ENCODE data around the gene UBE2J2. TPM values are rescaled to one million over a fixed set of nuclear protein-coding genes. Genes with fewer than 3 reads are reported as not detected.
A peak's percentile ranks its signal among the peaks of the same experiment; 100 is the strongest.

UBE2J2 gene
- total and polyA plus RNA-seq, 2 of the 13 experiments (the other 11 are each of a cell fraction or from before 2014, with no cell fraction given), result 25.4 to 29.4 TPM

GRCh38 chr1:1305300-1306069 lies 31.8 kb upstream of the UBE2J2 start (continued):
- TF ChIP-seq ZNF691 (CRISPR knock-in tag; IDR thresholded peaks at IDR 0.05; ENCODE audit: borderline replicate concordance, low read depth) (no peak), THAP8 (CRISPR knock-in tag; IDR thresholded peaks at IDR 0.05; ENCODE audit: borderline replicate concordance) (no peak), KDM3A (CRISPR knock-in tag; IDR thresholded peaks at IDR 0.05; ENCODE audit: low read depth) (no peak), NONO (IDR thresholded peaks at IDR 0.05) (no peak), NONO (CRISPR knock-in tag; conservative IDR thresholded peaks at IDR 0.05) (peak; percentile 57; the same call in 1 of the 2 replicates), KMT2A (CRISPR knock-in tag; IDR thresholded peaks at IDR 0.05) (no peak), ZNF883 (CRISPR knock-in tag; IDR thresholded peaks at IDR 0.05; ENCODE audit: not compliant biosample characterization) (peak; percentile 25), ZBTB37 (CRISPR knock-in tag; IDR thresholded peaks at IDR 0.05) (no peak), TMF1 (CRISPR knock-in tag; IDR thresholded peaks at IDR 0.05; ENCODE audit: low read depth) (no peak), ZNF672 (CRISPR knock-in tag; IDR thresholded peaks at IDR 0.05) (no peak), ATAD3A (CRISPR knock-in tag; IDR thresholded peaks at IDR 0.05) (no peak), KLF11 (CRISPR knock-in tag; IDR thresholded peaks at IDR 0.05) (no peak), THAP7 (CRISPR knock-in tag; IDR thresholded peaks at IDR 0.05) (no peak), MXD3 (CRISPR knock-in tag; IDR thresholded peaks at IDR 0.05) (0 out of 2 replicates have a peak, but pooled peaks have one; percentile 17), PHF8 (CRISPR knock-in tag; IDR thresholded peaks at IDR 0.05) (no peak; the same call in 1 of the 2 replicates), TBL1XR1 (IDR thresholded peaks at IDR 0.05; ENCODE audit: borderline replicate concordance, low read length, partially characterized antibody) (no peak), ZNF552 (CRISPR knock-in tag; IDR thresholded peaks at IDR 0.05; ENCODE audit: borderline replicate concordance) (no peak), ZNF576 (CRISPR knock-in tag; IDR thresholded peaks at IDR 0.05) (no peak), TP53 (CRISPR knock-in tag; conservative IDR thresholded peaks at IDR 0.05) (no peak), ZNF513 (CRISPR knock-in tag; conservative IDR thresholded peaks at IDR 0.05) (no peak), ZNF484 (CRISPR knock-in tag; IDR thresholded peaks at IDR 0.05; ENCODE audit: borderline replicate concordance, low read depth) (no peak), ASH2L (IDR thresholded peaks at IDR 0.05; ENCODE audit: insufficient read length, low read depth, low read length) (no peak), BORCS8-MEF2B (CRISPR knock-in tag; IDR thresholded peaks at IDR 0.05) (no peak), YY1 (IDR thresholded peaks at IDR 0.05; ENCODE audit: insufficient read depth, insufficient replicate concordance, low read depth, low read length) (no peak)

All from HepG2 (cell line).